GM12878 (cell line): ENCODE results near the gene CHAC1. TPM values are rescaled to one million over a fixed set of nuclear protein-coding genes. Genes with fewer than 3 reads are reported as not detected.

Experiments
- ATAC-seq: fragments of 200-7000 bp; cut with Tn5 transposase; 3 replicates; pipeline ENCODE4 v1.9.1; 2020; ENCODE audit warnings: mild to moderate bottlenecking, moderate library complexity
- BruUV-seq: library from RNA; stranded (reverse); fragments of 400-500 nt; replicated peaks from 2 replicates; lab custom pipeline; 2021; lab: Mats Ljungman, UMichigan
- CTCF ChIA-PET: fragments of 300-600 bp; sonication (Branson Sonifier 250); formaldehyde crosslinking; extraction: SDS; loops from one replicate; lab custom pipeline; 2021; ENCODE audit warnings: inconsistent platforms; lab: Yijun Ruan, JAX
- POLR2A ChIA-PET: fragments of 350-600 bp; formaldehyde crosslinking; extraction: SDS; loops from one replicate; lab custom pipeline; 2021; ENCODE audit warnings: inconsistent platforms; lab: Charles Lee
- RAD21 ChIA-PET: fragments of 300-600 bp; sonication (Branson Sonifier 250); formaldehyde crosslinking; loops from one replicate; lab custom pipeline; 2023; ENCODE audit warnings: antibody characterized with exemption; ENCODE audit not compliant: unreplicated experiment; lab: Charles Lee
- SMC1A ChIA-PET: fragments of 300-600 bp; sonication (Branson Sonifier 250); formaldehyde crosslinking; loops from one replicate; lab custom pipeline; 2023; ENCODE audit not compliant: unreplicated experiment, uncharacterized antibody; lab: Charles Lee
- DNase-seq: peaks from one replicate; pipeline ENCODE4 v3.0.0-alpha.2; 2011; ENCODE audit warnings: low read depth, low spot score
- FAIRE-seq: peaks from 3 replicates; lab custom pipeline; 2011; peaks lifted over from hg19 to GRCh38; lab: Jason Lieb, UNC
- H2AFZ ChIP-seq: 2 replicates; pipeline ENCODE4 v1.6.0; 2011; ENCODE audit warnings: low read depth, low read length, control low read depth; ENCODE audit not compliant: control insufficient read depth
- H3K27ac ChIP-seq: 2 replicates; pipeline ENCODE4 v1.5.1; 2011; ENCODE audit warnings: control low read depth; ENCODE audit not compliant: control insufficient read depth, insufficient read depth
- H3K27me3 ChIP-seq, 2 experiments: replicated peaks in 1 of 2; 2 replicates each; pipeline versions ENCODE4 v1.6.0 to v1.6.1; 2011; ENCODE audit warnings: low read length in 1 of 2; ENCODE audit not compliant: control insufficient read depth in 2 of 2, insufficient read depth in 2 of 2
- H3K36me3 ChIP-seq, 2 experiments: 2 replicates each; pipeline ENCODE4 v1.5.1; 2011; ENCODE audit warnings: low read length in 1 of 2; ENCODE audit not compliant: control insufficient read depth in 2 of 2, insufficient read depth in 2 of 2
- H3K4me1 ChIP-seq: 2 replicates; pipeline ENCODE4 v1.6.1; 2011; ENCODE audit warnings: mild to moderate bottlenecking, low read length, moderate library complexity, mixed read lengths; ENCODE audit not compliant: control insufficient read depth, insufficient read depth
- H3K4me2 ChIP-seq: 2 replicates; pipeline ENCODE4 v1.6.0; 2011; ENCODE audit warnings: control low read depth; ENCODE audit not compliant: control insufficient read depth, insufficient read depth
- H3K4me3 ChIP-seq: fragments of 200-600 bp; sonication (generic); 2 replicates; pipeline ENCODE4 v1.5.1; 2016
- H3K79me2 ChIP-seq: 2 replicates; pipeline ENCODE4 v1.6.0; 2011; ENCODE audit warnings: low read length; ENCODE audit not compliant: control insufficient read depth, insufficient read depth
- H3K9ac ChIP-seq: 2 replicates; pipeline ENCODE4 v1.8.0; 2011; ENCODE audit warnings: low read length, control low read depth, mixed read lengths; ENCODE audit not compliant: control insufficient read depth, insufficient read depth
- H3K9me3 ChIP-seq: replicated peaks from 3 replicates; pipeline ENCODE4 v1.5.1; 2011; ENCODE audit warnings: mild to moderate bottlenecking, low read length; ENCODE audit not compliant: control insufficient read depth, insufficient read depth
- H4K20me1 ChIP-seq: 2 replicates; pipeline ENCODE4 v1.6.0; 2011; ENCODE audit not compliant: control insufficient read depth, insufficient read depth
- CBX5 ChIP-seq: sonication (generic); IDR thresholded peaks from 2 replicates; pipeline ENCODE4 v1.6.1; 2016; ENCODE audit warnings: low read depth, moderate library complexity, mild to moderate bottlenecking, inconsistent platforms
- CHD2 ChIP-seq: IDR thresholded peaks from 2 replicates; pipeline ENCODE4 v1.6.1; 2011; ENCODE audit warnings: low read depth, low read length, improper control_type of control experiment, borderline replicate concordance
- CREM ChIP-seq: IDR thresholded peaks from 2 replicates; pipeline ENCODE4 v1.6.1; 2014; ENCODE audit warnings: antibody characterized with exemption, low read depth
- DPF2 ChIP-seq: fragments of 450-650 bp; IDR thresholded peaks from 2 replicates; pipeline ENCODE4 v1.6.1; 2017; ENCODE audit warnings: mild to moderate bottlenecking
- FOXM1 ChIP-seq: IDR thresholded peaks from 2 replicates; pipeline ENCODE4 v1.6.1; 2012; ENCODE audit warnings: low read depth, mild to moderate bottlenecking, inconsistent platforms, low read length, moderate library complexity
- HDGF ChIP-seq: fragments of 450-650 bp; IDR thresholded peaks from 2 replicates; pipeline ENCODE4 v1.6.1; 2016; ENCODE audit warnings: antibody characterized with exemption
- IKZF1 ChIP-seq: fragments of 450-650 bp; conservative IDR thresholded peaks from 2 replicates; pipeline ENCODE4 v1.6.1; 2017; ENCODE audit warnings: antibody characterized with exemption, mild to moderate bottlenecking
- MTA3 ChIP-seq: IDR thresholded peaks from 2 replicates; pipeline ENCODE4 v1.6.1; 2012; ENCODE audit warnings: low read length, inconsistent platforms, borderline replicate concordance
- NRF1 ChIP-seq: conservative IDR thresholded peaks from 2 replicates; pipeline ENCODE4 v1.6.1; 2011; ENCODE audit warnings: mild to moderate bottlenecking, low read depth, low read length, improper control_type of control experiment
- POLR2A ChIP-seq: IDR thresholded peaks from 2 replicates; pipeline ENCODE4 v1.6.1; 2011; ENCODE audit warnings: low read depth, mild to moderate bottlenecking, low read length
- POLR2AphosphoS5 ChIP-seq: IDR thresholded peaks from 2 replicates; pipeline ENCODE4 v1.6.1; 2011; ENCODE audit warnings: mild to moderate bottlenecking, low read length, inconsistent platforms
- RB1 ChIP-seq: fragments of 450-650 bp; formaldehyde crosslinking; IDR thresholded peaks from 2 replicates; pipeline ENCODE4 v1.6.1; 2017; ENCODE audit warnings: mild to moderate bottlenecking, borderline replicate concordance
- SIX5 ChIP-seq: IDR thresholded peaks from 2 replicates; pipeline ENCODE4 v1.6.1; 2011; ENCODE audit warnings: mild to moderate bottlenecking, low read depth, low read length, moderate library complexity; ENCODE audit not compliant: severe bottlenecking
- TARDBP ChIP-seq: IDR thresholded peaks from 2 replicates; pipeline ENCODE4 v1.6.1; 2016; ENCODE audit warnings: borderline replicate concordance
- YBX1 ChIP-seq: fragments of 450-650 bp; IDR thresholded peaks from 2 replicates; pipeline ENCODE4 v1.6.1; 2016; ENCODE audit warnings: antibody characterized with exemption
- YY1 ChIP-seq: IDR thresholded peaks from 2 replicates; pipeline ENCODE4 v1.6.1; 2011; ENCODE audit warnings: low read depth, mild to moderate bottlenecking, low read length
- ZSCAN29 ChIP-seq: fragments of 450-650 bp; IDR thresholded peaks from 2 replicates; pipeline ENCODE4 v1.6.1; 2017; ENCODE audit warnings: mild to moderate bottlenecking, moderate library complexity
- ZZZ3 ChIP-seq: IDR thresholded peaks from 2 replicates; pipeline ENCODE4 v1.6.1; 2011; ENCODE audit warnings: low read depth; ENCODE audit not compliant: control insufficient read depth, insufficient read length
- WGBS: methylation state at CpG from one replicate; pipeline ENCODE4 v1.1.6; 2016; ENCODE audit warnings: low lambda C conversion rate; ENCODE audit not compliant: insufficient replicate concordance, insufficient coverage; ENCODE audit errors: missing lambda C conversion rate; 5-methylcytosine and 5-hydroxymethylcytosine counted together
- in situ Hi-C: fragments of 300-500 bp; cut with MboI; formaldehyde crosslinking; loops from 9 replicates; pipeline ENCODE4 v1.14.3; 2018; ENCODE audit warnings: mixed read lengths
- intact Hi-C: fragments of 100-400 bp; cut with micrococcal nuclease; formaldehyde crosslinking; loops from one replicate; pipeline ENCODE4 v1.14.2; 2022; ENCODE audit not compliant: unreplicated experiment
- polyA plus RNA-seq, 11 experiments: library from polyadenylated mRNA; depleted of rRNA in 4 of 11; unstranded in 6 of 11; stranded (reverse) in 5 of 11; fragments of >200 nt; fragmentation: Nextera tagmentation in 4 of 11; fragmentation: Illumina TruSeq in 1 of 11; extraction: Ambion mirVana in 4 of 11; extraction: Trizol in 1 of 11; gene quantifications; 1 replicate in 1 of 11; 2 replicates in 10 of 11; pipeline versions ENCODE4 v1.2.1 to v1.2.3, GENCODE V29; 2011 to 2016; ENCODE audit warnings: inconsistent platforms in 2 of 11, missing spikeins in 2 of 11, low read depth in 1 of 11
- total RNA-seq, 4 experiments: library from RNA; depleted of rRNA in 3 of 4; stranded (reverse); fragments of >200 nt in 3 of 4; fragmentation: Illumina TruSeq in 1 of 4; extraction: Trizol in 1 of 4; gene quantifications; 2 replicates each; pipeline versions ENCODE4 v1.2.1 to v1.2.3, GENCODE V29; 2013 to 2021
- TF ChIP-seq, protein P1 (sequence below): fragments of 450-650 bp; formaldehyde crosslinking; IDR thresholded peaks from 2 replicates; pipeline ENCODE4 v1.5.0; 2022; ENCODE audit warnings: mild to moderate bottlenecking, missing genetic modification characterization

CHAC1 gene
- total and polyA plus RNA-seq, 10 of the 15 experiments (the other 5 are each of a cell fraction or from before 2014, with no cell fraction given): 0.37 to 5.9 (median 3.3) TPM

- no peaks in the 10 kb centered on the region for H3K36me3 ChIP-seq
- no peak overlapping the region for H3K4me2 ChIP-seq
- intact Hi-C loops: no loop called here
- ChIA-PET POLR2A (no interaction called here), RAD21 (no interaction called here), CTCF (no interaction called here)
- no peak overlapping the region for H3K27ac ChIP-seq
- H3K79me2 ChIP-seq: no peaks in the 10 kb centered on the region
- peaks cover 2% of the 10 kb centered on the region for H3K4me1 ChIP-seq
- H3K9me3 ChIP-seq: no peaks in the 10 kb centered on the region
- no peak overlapping the region for H3K4me3 ChIP-seq
- no peak for ATAC-seq
- FAIRE-seq: no peak
- in situ Hi-C loops: no loop called here
- BruUV-seq: no TSS peak
- H4K20me1 ChIP-seq: no peaks in the 10 kb centered on the region
- WGBS: 76% methylated on average over 9 of the region's 9 CpGs
- peak; percentile 62 for TF ChIP-seq POLR2A
- no peak for TF ChIP-seq SIX5
- no peak for TF ChIP-seq CHD2
- TF ChIP-seq YY1: no peak
- TF ChIP-seq ZSCAN29: no peak
- TF ChIP-seq TARDBP: no peak
- TF ChIP-seq, all 136 proteins: peak for 1
- DNase-seq: no peak
- SMC1A ChIA-PET: interaction anchor here (0.6 kb wide), 1 partner anchor 231 kb away, joined by 3 read pairs; no protein-coding TSS in a partner anchor
- H2AFZ ChIP-seq: no peak overlapping the region
- no peaks in the 10 kb centered on the region for H3K27me3 ChIP-seq
- H3K9ac ChIP-seq: no peak overlapping the region
Observed at GRCh38 chr15:40957581-40958051, 4.3 kb downstream of the CHAC1 start.

- no peak overlapping the region for H3K4me3 ChIP-seq
- DNase-seq (no peak), FAIRE-seq (no peak), ATAC-seq (no peak)
- H3K79me2 ChIP-seq: no peaks in the 10 kb centered on the region
- intact Hi-C loops (no loop called here), in situ Hi-C loops (no loop called here)
- RAD21 ChIA-PET: no interaction called here
- SMC1A ChIA-PET: interaction anchor here (0.6 kb wide), 1 partner anchor 231 kb away, joined by 3 read pairs; no protein-coding TSS in a partner anchor
- POLR2A ChIA-PET: interaction anchor here (0.6 kb wide), 1 partner anchor 140 kb away, joined by 4 read pairs; no protein-coding TSS in a partner anchor
- H4K20me1 ChIP-seq: no peaks in the 10 kb centered on the region
- H2AFZ ChIP-seq: no peak overlapping the region
- CTCF ChIA-PET: no interaction called here
- H3K4me2 ChIP-seq: no peak overlapping the region
- no TSS peak for BruUV-seq
- no peaks in the 10 kb centered on the region for H3K27me3 ChIP-seq
- H3K36me3 ChIP-seq: no peaks in the 10 kb centered on the region
- 45% methylated on average over 6 of the region's 6 CpGs for whole genome bisulfite sequencing
- no peaks in the 10 kb centered on the region for H3K9me3 ChIP-seq
- no peaks in the 10 kb centered on the region for H3K4me1 ChIP-seq
- no peak overlapping the region for H3K27ac ChIP-seq
- H3K9ac ChIP-seq: no peak overlapping the region
- TF ChIP-seq DPF2 (no peak), YBX1 (no peak), CBX5 (no peak), ZZZ3 (no peak), HDGF (no peak), NRF1 (no peak), POLR2AphosphoS5 (no peak), RB1 (no peak), FOXM1 (no peak), MTA3 (no peak), CREM (no peak), IKZF1 (no peak)
- TF ChIP-seq, protein P1, sequence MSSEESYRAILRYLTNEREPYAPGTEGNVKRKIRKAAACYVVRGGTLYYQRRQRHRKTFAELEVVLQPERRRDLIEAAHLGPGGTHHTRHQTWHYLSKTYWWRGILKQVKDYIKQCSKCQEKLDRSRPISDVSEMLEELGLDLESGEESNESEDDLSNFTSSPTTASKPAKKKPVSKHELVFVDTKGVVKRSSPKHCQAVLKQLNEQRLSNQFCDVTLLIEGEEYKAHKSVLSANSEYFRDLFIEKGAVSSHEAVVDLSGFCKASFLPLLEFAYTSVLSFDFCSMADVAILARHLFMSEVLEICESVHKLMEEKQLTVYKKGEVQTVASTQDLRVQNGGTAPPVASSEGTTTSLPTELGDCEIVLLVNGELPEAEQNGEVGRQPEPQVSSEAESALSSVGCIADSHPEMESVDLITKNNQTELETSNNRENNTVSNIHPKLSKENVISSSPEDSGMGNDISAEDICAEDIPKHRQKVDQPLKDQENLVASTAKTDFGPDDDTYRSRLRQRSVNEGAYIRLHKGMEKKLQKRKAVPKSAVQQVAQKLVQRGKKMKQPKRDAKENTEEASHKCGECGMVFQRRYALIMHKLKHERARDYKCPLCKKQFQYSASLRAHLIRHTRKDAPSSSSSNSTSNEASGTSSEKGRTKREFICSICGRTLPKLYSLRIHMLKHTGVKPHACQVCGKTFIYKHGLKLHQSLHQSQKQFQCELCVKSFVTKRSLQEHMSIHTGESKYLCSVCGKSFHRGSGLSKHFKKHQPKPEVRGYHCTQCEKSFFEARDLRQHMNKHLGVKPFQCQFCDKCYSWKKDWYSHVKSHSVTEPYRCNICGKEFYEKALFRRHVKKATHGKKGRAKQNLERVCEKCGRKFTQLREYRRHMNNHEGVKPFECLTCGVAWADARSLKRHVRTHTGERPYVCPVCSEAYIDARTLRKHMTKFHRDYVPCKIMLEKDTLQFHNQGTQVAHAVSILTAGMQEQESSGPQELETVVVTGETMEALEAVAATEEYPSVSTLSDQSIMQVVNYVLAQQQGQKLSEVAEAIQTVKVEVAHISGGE (CRISPR knock-in tag): no peak
Observed at GRCh38 chr15:40958146-40958545, 4.9 kb downstream of the CHAC1 start.
